HUDEP-2 (cell line): ENCODE data around the gene TUBGCP4.

Experiments used
- DNase-seq, 76 experiments: peaks; one replicate each; lab custom pipeline; 2025; ENCODE audit not compliant: unreplicated experiment in 76 of 76; lab: John Stamatoyannopoulos, UW

TUBGCP4 gene

DNA sequence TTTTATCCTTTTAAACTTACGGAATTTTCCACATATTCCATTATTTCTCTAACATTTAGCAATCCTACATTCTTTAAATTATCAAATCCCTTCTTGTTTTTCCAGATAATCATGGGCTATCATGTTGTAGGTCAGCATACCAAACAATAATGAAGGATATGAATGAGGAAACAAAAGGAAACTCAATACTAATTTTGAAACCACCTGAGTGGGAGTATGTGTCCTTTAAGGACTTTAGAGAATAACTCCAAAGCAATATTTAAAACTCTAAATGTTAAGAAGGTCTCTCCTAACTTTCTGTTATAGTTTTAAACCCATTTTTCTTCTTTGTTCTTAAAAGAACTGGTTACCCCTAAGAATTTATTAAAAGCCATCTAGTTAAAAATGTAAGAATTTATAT is 79.1 kb downstream of the TUBGCP4 start:
- DNase-seq: no peak
